ENCODE data around the gene HBA1.
"Not testable (repeated sequence)": the region's sequence is repeated elsewhere in the genome, so short reads cannot be mapped to it uniquely, and the experiment has no call there.

The HBA1 gene

GRCh38 chr16:155031-155398 is 21.5 kb upstream of the HBA1 start:
- no peak for FAIRE-seq

DNA sequence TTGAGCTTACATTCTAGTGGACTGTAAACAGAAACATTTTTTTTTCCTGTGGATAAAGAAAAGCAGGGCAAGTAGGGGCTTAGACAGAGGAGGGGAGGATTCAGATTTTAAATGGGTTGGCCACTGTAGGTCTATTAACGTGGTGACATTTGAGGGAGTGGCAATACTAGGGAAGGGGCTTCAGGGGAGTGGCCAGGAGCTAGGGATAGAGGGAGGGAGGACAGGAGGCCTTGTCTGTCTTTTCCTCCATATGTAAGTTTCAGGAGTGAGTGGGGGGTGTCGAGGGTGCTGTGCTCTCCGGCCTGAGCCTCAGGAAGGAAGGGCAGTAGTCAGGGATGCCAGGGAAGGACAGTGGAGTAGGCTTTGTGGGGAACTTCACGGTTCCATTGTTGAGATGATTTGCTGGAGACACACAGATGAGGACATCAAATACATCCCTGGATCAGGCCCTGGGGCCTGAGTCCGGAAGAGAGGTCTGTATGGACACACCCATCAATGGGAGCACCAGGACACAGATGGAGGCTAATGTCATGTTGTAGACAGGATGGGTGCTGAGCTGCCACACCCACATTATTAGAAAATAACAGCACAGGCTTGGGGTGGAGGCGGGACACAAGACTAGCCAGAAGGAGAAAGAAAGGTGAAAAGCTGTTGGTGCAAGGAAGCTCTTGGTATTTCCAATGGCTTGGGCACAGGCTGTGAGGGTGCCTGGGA is 17.2 kb upstream of the HBA1 start:
- no peak for FAIRE-seq

More at GRCh38 chr16:155031-155398, 21.5 kb upstream of the HBA1 start:
- no peak for DNase-seq (ENCODE audit: extremely low spot score, insufficient read length, low read depth)

DNA sequence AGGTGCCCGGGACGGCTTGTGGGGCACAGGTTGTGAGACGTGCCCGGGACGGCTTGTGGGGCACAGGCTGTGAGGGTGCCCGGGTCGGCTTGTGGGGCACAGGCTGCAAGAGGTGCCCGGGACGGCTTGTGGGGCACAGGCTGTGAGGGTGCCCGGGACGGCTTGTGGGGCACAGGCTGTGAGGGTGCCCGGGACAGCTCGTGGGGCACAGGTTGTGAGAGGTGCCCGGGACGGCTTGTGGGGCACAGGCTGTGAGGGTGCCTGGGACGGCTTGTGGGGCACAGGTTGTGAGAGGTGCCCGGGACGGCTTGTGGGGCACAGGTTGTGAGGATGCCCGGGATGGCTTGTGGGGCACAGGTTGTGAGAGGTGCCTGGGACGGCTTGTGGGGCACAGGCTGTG is 16.2 kb upstream of the HBA1 start:
- FAIRE-seq = not testable (repeated sequence)

More for the DNA sequence above, 17.2 kb upstream of the HBA1 start:
- DNase-seq (ENCODE audit: extremely low spot score, insufficient read length, low read depth) = no peak

DNA sequence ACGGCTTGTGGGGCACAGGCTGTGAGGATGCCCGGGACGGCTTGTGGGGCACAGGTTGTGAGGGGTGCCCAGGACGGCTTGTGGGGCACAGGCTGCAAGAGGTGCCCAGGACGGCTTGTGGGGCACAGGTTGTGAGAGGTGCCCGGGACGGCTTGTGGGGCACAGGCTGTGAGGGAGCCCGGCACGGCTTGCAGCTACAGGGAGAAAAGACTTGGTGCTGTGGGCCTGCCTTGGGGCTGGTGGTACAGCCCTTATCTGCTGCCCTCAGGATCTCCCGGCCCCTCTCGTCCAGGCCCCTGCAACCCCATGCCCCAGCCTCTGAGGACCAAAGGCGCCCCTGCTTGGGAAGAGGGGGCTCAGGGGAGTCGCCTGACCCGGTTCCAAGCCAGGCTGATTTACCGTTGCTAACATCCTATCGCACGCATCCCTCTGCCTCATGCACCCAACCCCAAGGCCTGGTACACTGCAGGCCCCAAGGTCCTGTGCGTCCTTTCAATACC is 15.7 kb upstream of the HBA1 start:
- no peak for DNase-seq (ENCODE audit: extremely low spot score, insufficient read length, low read depth)
- FAIRE-seq = no peak

More for the DNA sequence above, 16.2 kb upstream of the HBA1 start:
- not testable (repeated sequence) for DNase-seq (ENCODE audit: extremely low spot score, insufficient read length, low read depth)

DNA sequence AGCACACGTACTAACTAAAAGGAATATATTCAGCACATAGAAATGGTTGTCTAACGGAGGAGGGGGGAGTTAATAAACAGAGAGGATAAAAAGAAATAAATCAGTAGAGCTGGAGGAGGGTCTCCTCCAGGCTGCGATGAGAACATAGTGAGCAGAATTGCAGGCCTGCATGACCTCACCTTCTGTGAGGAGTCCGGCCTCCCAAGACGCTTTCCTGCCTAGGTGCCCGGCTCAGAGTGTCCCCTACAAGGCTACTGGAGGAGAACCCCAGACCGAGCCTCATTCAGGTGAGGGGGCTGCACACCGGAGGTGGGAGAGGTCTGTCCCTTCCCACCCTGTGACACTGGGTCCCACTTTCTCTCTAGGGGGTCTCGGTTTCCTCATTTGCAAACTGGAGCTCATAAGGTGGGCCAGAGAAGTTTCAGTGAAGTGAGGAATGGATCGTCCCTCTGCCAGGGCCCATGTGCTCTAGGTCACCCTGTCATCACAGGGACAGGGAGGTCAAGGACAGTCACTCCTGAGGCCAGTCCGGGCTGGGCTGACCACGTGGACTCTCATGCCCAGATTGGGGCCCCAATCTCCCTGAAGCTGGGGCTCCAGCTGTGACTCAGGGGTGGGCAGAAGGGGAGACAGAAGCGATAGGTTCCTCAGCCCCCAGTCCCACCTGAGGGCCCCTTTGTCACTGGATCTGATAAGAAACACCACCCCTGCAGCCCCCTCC is 14.0 kb upstream of the HBA1 start:
- FAIRE-seq (no peak), DNase-seq (ENCODE audit: extremely low spot score, insufficient read length, low read depth) (no peak)

DNA sequence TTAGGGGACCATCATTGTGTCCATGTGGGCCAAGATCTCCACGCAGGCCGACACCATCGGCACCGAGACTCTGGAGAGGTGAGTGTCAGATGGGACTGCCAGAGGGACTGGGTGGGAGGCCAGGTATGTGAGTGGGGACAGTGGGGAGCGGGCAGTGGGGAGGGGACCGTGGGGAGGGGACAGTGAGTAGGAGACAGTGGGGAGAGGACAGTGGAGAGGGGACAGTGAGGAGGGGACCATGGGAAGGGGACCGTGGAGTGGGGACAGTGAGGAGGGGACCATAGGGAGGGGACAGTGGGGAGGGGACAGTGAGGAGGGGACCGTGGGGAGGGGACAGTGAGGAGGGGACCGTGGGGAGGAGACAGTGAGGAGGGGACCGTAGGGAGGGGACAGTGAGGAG is 13.3 kb upstream of the HBA1 start:
- FAIRE-seq; DNase-seq (ENCODE audit: extremely low spot score, insufficient read length, low read depth): not testable (repeated sequence)

DNA sequence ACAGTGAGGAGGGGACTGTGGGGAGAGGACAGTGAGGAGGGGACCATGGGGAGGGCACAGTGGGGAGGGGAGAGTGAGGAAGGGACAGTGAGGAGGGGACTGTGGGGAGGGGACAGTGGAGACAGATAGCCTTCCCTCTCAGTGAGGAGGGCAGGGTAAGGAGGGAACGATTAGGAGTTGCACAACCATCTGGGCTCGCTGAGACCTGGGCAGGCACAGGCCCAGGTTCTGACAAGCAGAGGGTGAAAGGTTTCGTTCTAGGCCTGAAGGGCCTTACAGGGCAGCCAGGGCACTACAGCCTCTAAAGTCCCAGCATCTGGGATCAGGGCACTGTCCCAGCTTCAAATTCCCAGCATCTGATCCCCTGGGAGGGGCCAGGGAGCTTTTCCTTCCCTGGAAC is 12.8 kb upstream of the HBA1 start:
- FAIRE-seq; DNase-seq (ENCODE audit: extremely low spot score, insufficient read length, low read depth): not testable (repeated sequence)

DNA sequence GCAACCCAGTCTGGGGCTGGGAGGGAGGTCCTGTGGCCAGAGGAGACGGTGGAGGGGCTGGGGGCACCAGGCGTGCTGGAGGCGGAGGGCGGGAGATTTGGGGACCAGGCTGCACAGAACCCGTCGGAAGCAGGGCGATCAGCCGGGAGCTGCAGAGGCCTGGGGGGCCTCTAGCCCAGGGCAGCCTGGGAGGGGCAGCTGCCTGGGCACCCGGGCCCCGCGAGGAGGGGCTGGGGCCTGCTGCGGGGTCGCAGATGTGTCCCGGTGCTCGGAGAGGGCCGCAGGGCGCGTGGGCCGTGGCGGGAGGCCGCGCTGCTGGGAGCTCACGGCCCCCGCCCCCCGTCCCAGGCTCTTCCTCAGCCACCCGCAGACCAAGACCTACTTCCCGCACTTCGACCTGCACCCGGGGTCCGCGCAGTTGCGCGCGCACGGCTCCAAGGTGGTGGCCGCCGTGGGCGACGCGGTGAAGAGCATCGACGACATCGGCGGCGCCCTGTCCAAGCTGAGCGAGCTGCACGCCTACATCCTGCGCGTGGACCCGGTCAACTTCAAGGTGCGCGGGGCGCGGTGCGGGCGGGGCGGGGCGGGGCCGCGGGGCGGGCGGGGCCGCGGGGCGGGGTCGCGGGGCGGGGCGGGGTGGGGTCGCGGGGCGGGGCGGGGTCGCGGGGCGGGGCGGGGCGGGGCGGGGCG is 12.2 kb upstream of the HBA1 start:
- not testable (repeated sequence) for FAIRE-seq

DNA sequence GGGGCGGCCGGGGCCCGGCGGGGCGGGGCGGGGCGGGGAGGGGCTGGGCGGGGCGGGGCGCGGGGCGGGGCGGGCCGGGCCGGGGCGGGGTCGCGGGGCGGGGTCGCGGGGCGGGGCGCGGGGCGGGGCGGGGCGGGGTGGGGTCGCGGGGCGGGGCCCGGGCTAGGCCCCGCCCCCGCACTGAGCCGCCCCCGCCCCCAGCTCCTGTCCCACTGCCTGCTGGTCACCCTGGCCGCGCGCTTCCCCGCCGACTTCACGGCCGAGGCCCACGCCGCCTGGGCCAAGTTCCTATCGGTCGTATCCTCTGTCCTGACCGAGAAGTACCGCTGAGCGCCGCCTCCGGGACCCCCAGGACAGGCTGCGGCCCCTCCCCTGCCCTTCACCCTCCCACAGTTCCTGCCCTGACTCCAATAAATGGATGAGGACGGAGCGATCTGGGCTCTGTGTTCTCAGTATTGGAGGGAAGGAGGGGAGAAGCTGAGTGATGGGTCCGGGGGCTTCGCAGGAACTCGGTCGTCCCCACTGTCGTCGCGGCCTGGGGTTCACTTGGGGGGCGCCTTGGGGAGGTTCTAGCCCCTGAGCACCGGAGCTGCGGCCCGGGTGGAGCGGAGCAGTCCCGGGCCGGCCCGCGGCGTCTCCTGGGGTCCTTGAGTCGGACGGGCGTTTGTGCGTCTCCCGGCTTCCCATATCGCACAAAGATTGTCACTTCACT is 11.5 kb upstream of the HBA1 start:
- DNase-seq (ENCODE audit: extremely low spot score, insufficient read length, low read depth) (no peak), FAIRE-seq (no peak)

More for the DNA sequence above, 12.2 kb upstream of the HBA1 start:
- not testable (repeated sequence) for DNase-seq (ENCODE audit: extremely low spot score, insufficient read length, low read depth)

DNA sequence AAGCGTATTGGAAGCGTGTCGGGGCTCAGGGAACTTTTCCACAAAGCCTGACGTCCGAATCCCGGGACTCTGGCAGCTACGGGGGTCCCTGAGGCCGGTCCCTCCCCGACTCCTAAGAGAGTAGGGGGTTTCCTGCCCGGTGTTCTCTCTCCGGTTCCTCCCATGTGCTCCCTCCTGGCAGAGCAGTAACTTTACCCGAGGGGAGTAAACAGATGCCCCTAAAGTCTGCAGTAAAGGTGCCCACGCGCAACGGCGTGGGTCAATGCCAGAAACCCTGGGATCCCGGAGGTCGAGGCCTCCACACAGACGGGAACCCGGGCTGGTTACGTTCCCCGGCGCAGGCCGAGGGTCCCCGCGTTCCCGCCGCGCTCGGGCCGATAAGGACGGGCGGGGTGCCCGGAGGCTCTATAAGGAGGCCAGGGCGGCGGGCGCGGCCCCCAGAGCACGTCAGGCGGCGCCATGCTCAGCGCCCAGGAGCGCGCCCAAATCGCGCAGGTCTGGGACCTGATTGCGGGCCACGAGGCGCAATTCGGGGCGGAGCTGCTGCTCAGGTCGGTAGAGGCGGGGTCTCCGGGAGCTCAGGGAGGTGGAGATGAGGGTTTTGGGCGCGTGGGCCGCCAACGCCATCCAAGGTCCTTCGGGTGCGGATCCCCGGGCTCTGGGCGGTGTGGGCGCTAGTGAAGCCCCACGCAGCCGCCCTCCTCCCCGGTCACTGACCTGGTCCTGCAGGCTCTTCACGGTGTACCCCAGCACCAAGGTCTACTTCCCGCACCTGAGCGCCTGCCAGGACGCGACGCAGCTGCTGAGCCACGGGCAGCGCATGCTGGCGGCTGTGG is 10.7 kb upstream of the HBA1 start, which contains the start of gene HBM:
Gene HBM, plus strand, starts transcription at position 440 of the 836 bp plus-strand sequence. Its CDS starts 20 bp downstream, at position 460.
- FAIRE-seq (no peak), DNase-seq (ENCODE audit: extremely low spot score, insufficient read length, low read depth) (no peak)

- DNase-seq (ENCODE audit: extremely low spot score, insufficient read length, low read depth) (no peak), FAIRE-seq (no peak)
Measured at GRCh38 chr16:166375-167121, 9.9 kb upstream of the HBA1 start.

DNA sequence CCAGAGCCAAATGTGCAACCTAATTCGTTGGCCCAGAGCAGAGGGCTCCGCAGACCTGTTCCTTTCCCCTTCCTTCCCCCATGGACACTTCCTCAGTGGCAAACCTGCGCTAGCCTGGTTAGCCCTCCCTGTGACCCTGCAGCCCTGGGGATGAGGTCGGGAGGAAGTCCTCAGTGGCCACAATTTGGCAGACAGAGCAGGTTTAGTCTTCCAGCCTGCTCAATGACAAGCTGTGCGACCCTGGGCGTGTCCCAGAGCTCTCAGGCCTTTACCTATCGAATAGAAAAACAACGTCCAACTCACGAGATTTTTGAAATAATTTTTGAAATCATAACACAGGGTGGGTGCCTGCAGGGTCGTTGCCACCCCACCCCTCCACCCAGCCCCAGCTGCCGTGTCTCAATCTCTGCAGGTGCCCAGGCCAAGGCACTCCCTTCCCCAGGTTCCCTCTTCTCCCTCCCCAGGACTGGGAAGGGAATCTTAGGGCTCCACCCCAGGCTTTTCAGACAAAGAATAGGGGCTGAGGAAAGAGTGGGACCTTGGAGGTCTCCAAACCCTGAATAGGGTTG is 9.3 kb upstream of the HBA1 start:
- FAIRE-seq (no peak), DNase-seq (ENCODE audit: extremely low spot score, insufficient read length, low read depth) (no peak)

DNA sequence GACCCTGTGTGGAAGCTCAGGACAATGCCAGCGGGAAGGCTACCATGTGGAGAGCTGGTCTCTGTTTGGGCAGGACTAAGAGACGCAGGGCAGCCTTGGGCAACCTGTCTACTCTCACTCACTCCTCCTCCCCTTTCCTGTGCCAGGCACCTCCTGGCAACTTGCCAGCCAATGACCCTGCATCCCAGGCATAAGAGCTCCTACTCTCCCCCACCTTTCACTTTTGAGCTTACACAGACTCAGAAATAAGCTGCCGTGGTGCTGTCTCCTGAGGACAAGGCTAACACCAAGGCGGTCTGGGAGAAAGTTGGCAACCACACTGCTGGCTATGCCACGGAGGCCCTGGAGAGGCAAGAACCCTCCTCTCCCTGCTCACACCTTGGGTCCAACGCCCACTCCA is 8.1 kb upstream of the HBA1 start:
- DNase-seq (ENCODE audit: extremely low spot score, insufficient read length, low read depth) (no peak), FAIRE-seq (no peak)

GRCh38 chr16:169014-169413 is 7.5 kb upstream of the HBA1 start:
- no peak for FAIRE-seq
- DNase-seq (ENCODE audit: extremely low spot score, insufficient read length, low read depth) = no peak

GRCh38 chr16:170088-170507 is 6.4 kb upstream of the HBA1 start:
- FAIRE-seq; DNase-seq (ENCODE audit: extremely low spot score, insufficient read length, low read depth): not testable (repeated sequence)

- FAIRE-seq (no peak), DNase-seq (ENCODE audit: extremely low spot score, insufficient read length, low read depth) (no peak)
Measured at GRCh38 chr16:170788-171187, 5.7 kb upstream of the HBA1 start.

DNA sequence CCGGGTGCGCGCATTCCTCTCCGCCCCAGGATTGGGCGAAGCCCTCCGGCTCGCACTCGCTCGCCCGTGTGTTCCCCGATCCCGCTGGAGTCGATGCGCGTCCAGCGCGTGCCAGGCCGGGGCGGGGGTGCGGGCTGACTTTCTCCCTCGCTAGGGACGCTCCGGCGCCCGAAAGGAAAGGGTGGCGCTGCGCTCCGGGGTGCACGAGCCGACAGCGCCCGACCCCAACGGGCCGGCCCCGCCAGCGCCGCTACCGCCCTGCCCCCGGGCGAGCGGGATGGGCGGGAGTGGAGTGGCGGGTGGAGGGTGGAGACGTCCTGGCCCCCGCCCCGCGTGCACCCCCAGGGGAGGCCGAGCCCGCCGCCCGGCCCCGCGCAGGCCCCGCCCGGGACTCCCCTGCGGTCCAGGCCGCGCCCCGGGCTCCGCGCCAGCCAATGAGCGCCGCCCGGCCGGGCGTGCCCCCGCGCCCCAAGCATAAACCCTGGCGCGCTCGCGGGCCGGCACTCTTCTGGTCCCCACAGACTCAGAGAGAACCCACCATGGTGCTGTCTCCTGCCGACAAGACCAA is 4.0 kb upstream of the HBA1 start, which contains the start of gene HBA2:
Gene HBA2, plus strand, starts transcription at position 503 of the 568 bp plus-strand sequence. Its CDS starts 37 bp downstream, at position 540.
- not testable (repeated sequence) for DNase-seq (ENCODE audit: extremely low spot score, insufficient read length, low read depth); FAIRE-seq

Data from GM18507 (cell line).